HG03354 (cell line): ENCODE data around the gene CENPP.

Experiments used
- ATAC-seq: cut with Tn5 transposase; IDR thresholded peaks from one replicate; pipeline ENCODE4 v1.9.1; 2021; ENCODE audit warnings: mild to moderate bottlenecking; ENCODE audit not compliant: unreplicated experiment, poor library complexity, severe bottlenecking

Gene CENPP

GRCh38 chr9:92496396-92497176 lies 170.8 kb downstream of the CENPP start:
- ATAC-seq: no peak

- ATAC-seq: no peak
Observed at GRCh38 chr9:92499701-92500100, 173.9 kb downstream of the CENPP start.

- ATAC-seq: no peak
Observed at GRCh38 chr9:92500725-92501124, 175.0 kb downstream of the CENPP start.

- no peak for ATAC-seq
Observed at GRCh38 chr9:92501671-92502393, 176.1 kb downstream of the CENPP start.

- ATAC-seq: no peak
Observed at GRCh38 chr9:92503156-92503555, 177.4 kb downstream of the CENPP start.

DNA sequence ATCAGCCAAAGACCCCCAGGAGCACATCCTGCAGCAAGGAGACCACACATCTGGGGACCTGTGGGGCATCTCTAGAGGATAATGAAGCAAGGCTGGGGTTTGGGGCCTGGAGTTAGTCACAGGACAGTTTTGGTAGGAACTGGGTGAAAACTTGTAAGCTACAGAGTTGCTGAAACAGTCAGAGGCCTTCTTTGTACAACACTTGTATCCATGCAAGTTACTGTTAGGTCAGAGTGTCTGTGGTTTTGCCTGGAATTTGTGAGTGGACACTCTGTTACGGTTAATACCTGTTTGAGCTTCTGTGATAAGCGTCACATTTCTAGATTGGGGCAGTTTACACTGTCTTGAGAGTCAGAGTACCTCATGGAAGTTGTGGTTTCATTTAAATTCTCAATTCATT lies 179.1 kb downstream of the CENPP start:
- ATAC-seq: no peak

DNA sequence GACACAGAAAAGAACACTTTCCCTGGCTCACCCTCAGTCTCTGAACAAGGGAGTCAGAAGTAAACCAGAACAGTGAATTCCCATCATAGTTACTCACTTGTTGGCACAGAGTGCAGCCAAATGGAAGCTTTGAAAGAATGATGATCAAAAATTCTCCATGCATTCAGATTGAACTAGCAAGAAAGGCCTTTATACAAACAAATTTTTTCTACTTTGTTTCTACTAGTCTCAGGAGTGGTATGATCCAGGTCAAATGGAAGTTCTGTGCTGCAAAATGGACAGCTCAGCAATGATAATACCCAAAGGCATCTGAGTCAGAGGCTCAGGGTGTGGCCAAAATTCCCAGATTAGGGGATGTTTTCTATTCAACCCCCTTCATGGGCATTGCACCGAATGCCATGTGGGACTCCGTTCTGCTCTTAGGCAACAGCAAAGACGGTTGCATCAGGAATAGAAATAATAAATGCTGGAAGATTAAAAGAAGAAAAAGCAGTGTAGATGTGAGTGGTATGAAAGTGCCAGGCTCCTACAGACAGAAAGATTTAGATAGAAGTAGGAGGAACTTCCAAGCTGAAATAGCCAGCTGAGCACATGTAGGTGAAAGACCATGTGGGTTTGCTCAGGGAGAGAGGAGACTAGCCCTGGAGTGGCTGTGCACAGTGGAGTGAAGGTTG lies 180.6 kb downstream of the CENPP start:
- no peak for ATAC-seq

- no peak for ATAC-seq
Observed at GRCh38 chr9:92507005-92507404, 181.3 kb downstream of the CENPP start.

- ATAC-seq: no peak
Observed at GRCh38 chr9:92507496-92507895, 181.7 kb downstream of the CENPP start.

DNA sequence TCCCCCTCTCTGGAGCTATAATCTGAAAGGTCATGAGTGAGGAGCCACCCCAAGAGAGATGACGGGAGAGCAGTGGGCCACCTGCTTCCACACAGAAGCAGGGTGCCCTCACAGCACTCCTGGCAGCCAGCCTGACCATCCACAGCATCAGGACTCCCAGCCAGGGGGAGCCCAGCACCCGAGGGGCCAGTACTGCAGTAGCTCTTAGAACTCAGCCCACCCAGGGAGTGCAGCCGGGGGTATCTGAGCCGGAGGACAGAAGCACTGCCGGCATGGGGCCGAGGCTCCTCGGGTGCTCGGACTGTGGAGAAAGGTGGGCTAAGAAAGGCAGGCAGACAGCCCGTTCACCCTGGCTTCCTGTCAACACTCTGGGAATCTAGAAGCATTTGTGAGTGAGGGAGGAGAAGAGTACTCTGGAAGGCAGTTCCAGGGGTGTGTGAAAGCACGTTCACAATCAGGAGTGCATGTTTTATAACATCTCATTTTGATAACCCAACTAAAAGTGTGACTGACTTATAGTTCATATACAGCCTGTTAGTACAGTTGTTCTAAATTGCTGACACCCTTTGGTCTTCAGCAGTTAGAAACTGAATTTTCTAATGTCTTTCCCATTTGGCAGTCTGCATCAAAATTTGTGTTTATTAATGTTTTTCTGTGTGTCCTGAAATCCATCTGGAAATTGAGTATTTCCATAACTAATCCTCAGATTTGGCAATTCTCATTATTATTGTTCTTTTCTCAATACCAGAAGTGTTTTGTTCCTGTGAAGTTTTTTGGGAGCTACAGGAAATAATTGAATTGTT lies 182.5 kb downstream of the CENPP start:
- no peak for ATAC-seq

DNA sequence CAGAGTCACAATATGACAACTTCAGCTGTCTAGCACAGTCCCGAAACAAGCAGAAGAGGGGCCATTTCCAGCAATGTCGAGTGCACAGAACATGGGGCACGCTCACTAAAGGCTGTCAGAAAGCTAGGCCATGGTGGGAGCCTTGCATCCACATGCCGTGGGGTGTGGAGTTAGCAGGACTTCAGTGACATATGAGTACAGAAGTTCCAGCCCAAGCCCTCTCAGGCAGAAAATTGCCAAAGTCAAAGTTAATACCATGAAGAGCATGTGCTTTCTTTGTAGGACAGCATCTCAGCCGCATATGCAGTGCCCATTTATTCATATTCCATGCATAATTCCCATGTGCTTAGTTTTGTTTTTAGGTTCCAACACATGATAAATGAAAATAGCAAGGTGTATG lies 183.3 kb downstream of the CENPP start:
- no peak for ATAC-seq

DNA sequence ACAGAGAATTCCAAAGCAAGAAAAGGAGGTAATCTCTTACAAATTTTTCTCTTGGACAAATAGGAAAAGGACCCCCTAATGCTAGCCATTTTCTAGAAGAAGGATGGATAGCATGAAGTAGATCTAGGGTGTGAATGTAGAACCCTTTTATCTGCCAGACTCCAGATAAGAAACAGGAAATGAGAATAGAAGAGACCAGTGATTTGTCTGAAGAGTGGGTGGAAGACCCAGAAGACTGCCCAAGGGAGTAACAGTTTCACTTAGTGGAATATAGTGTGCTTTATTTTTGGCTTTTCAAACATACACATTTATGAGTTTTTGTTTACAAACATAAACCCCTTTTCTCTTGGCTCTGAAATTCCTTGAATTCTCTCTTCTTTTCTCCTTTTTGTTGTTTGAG lies 185.0 kb downstream of the CENPP start:
- ATAC-seq: no peak

- ATAC-seq: no peak
Observed at GRCh38 chr9:92512622-92513021, 186.9 kb downstream of the CENPP start.

- ATAC-seq: no peak
Observed at GRCh38 chr9:92513349-92513748, 187.6 kb downstream of the CENPP start.

GRCh38 chr9:92514635-92515034 lies 188.9 kb downstream of the CENPP start:
- ATAC-seq: no peak

DNA sequence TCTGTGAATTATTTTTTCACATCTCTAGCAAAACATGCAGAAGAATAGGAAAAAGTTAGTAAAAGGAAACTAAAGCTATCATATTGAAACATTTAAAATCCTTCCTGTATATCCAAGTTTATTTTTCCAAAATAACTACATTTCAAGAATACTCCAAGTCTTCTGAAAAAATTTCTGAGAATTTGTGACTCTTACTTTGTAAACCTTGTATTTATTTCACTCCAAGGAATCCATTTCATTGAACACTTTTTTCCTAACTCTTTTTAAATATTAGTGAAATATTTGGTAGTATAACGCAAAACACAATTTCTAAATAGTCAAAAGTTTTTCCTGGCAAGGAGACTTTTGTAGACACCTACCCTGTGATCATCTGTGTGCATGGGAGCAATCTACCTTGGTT lies 190.8 kb downstream of the CENPP start:
- no peak for ATAC-seq

DNA sequence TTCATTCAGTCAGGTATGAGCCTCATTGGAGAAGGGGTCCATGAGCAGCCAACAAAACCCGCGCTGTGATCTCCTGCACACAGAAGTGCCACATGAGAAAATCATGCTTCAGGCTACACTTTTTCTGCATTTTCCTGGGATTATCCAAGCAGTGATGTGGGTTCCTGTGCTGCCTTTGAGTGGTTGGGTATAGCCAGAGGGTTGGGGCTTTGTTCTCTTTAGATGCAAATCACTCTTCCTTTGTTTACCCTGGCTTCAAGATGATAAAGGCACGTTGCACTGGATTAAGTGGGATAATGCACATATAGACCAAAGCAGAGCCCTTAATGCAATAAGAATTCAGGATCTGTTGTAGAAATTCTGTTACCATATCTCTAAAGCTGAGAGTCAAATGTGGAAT lies 191.3 kb downstream of the CENPP start:
- no peak for ATAC-seq

DNA sequence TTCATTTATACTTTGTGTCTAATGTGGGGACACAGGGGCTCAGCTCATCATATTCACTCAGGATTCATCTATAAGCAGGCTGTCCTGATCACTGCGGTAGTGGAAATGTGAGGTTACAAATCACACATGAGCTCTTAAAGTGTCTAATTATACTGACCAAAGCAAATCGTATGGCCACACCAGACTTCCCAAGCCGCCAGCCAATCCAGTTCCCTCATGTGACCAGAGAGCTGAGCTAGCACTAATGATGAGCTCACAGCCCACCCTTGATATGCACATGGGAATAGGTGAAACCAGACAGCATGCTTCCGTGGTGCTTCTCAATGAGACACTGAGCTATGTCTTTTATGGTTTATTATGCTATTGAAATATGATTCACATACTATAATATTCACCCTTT lies 192.4 kb downstream of the CENPP start:
- ATAC-seq: no peak

DNA sequence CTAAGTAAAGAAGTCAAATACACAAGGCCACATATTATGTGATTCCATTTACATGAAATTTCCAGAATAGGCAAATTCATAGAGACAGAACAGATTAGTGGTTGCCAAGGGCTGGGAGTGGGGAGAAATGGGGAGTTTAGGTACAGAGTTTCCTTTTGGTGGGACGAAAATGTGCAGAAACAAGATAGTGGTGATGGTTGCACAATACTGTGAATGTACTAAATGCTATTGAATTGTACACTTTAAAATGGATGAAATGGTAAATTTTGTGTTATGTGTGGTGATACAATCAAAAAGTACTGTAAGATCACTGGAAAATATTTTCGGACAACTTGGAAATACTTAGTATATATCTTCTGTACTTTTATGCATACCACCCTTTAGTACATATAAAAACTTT lies 195.1 kb downstream of the CENPP start:
- no peak for ATAC-seq
